HG02571 (cell line): Measurements from ENCODE around the gene CECR2.

Source experiments
- ATAC-seq: cut with Tn5 transposase; IDR thresholded peaks from one replicate; pipeline ENCODE4 v1.9.1; 2021; ENCODE audit warnings: mild to moderate bottlenecking, moderate library complexity; ENCODE audit not compliant: unreplicated experiment

Gene CECR2

GRCh38 chr22:17590586-17590985, 221.3 kb downstream of the CECR2 start:
- ATAC-seq: no peak

DNA sequence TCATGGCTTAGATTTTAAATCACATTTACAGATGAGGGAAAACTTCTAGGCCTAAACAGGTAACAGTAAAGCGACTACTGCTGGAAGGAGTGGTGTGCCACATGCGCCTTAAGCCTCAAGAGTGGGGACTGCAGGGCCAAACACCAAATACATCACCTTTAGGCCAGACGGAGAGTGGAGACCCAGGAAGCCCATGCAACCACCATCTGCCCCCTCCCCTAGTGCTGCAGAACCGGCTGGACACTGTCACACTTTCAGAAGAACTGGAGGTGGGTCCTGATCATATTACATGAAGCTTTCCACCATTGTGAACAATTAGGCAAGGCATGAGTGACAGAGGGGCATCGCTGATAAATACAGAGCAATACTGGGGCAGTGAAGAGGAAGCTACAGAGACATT, 222.9 kb downstream of the CECR2 start:
- ATAC-seq: no peak

DNA sequence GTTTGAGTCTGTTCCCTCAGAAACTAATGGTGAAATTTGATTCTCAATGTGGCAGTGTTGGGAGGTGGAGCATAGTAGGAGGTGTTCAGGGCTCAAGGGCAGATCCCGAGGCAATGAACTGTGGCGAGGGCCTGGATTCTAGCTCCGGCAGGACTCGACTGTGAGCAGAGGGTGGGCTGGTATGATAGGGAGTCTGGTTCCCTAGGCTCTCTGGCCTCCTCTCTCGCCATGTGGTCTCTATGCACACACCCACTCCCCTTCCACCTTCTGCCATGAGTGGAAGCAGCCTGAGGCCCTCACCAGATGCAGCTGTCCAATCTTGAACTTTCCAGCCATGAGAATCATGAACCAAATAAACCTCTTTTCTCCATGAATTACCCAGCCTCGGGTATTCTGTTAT, 227.0 kb downstream of the CECR2 start:
- no peak for ATAC-seq

DNA sequence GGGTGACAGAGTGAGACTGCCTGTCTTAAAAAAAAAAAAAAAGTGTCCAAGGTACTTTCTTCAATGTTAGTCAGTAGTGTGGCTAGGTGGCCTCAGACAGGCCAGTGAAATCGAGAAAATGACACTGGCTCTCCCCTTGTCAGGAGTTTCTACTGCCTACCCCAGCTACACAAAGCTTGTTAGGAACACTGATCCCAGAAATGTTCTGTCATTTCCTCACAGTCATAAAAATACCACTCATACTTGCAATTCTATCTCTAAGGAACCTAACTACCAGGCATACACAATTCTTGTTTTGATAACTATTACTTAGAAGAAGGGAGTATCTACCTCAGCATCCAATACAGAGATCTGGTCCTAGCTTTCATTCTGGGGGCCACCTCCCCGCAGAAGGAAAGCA, 228.0 kb downstream of the CECR2 start:
- ATAC-seq: no peak

GRCh38 chr22:17598318-17598717, 229.1 kb downstream of the CECR2 start:
- ATAC-seq: no peak

DNA sequence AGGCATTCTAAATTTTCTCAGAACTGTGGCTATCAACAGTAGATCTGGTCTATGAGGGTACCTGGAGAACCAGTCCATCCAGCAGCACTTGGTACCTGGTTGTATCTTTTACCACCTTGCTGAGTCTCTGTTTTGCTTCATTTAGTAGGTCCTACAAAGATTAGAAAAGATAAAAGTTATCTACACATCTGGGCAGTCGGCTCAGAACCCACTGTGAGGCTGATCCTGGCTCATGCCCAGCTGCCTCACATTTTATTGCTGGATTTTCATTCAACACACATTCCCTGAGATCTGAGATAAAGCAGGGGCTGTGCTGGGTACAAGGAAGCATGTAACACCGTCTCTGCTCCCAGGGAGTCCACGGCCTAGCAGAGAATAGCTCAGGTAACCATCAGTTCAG, 231.8 kb downstream of the CECR2 start:
- no peak for ATAC-seq

DNA sequence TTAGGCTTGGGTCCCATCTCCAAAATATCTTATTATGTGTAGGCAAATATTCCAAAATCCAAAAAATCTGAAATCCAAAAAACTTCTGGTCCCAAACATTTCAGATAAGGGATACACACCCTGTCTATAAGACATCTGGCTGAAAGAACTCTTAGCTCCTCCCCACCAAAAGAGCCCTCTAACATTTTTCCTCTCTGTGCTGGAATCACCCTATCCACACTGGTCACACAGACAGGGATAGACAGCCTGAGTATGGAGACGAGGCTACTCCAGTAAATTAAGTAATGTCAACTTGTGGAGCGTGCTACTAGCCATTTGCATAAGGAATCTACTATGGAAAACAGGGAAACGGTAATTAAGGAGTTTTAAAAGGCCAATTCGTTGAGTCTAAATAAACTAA, 234.4 kb downstream of the CECR2 start:
- ATAC-seq: no peak

GRCh38 chr22:17606496-17606895, 237.2 kb downstream of the CECR2 start:
- no peak for ATAC-seq
